Pancreas (tissue), 10 donors: ENCODE results near the gene PEX14. TPM values are rescaled to one million over a fixed set of nuclear protein-coding genes. Genes with fewer than 3 reads are reported as not detected.

Experiments
- ATAC-seq, 4 donors: fragments of 200-7000 bp; cut with Tn5 transposase; one replicate each; pipeline versions ENCODE4 v1.8.0 to v1.9.1; 2020; ENCODE audit warnings: mild to moderate bottlenecking in 4 of 4, moderate library complexity in 4 of 4
- DNase-seq, 6 donors: peaks; one replicate each; pipeline ENCODE4 v3.0.0-alpha.2; 2020
- FAIRE-seq: peaks from 2 replicates; lab custom pipeline; 2012; peaks lifted over from hg19 to GRCh38; lab: Jason Lieb, UNC
- H3K27ac ChIP-seq, 4 donors: fragments of 200-600 bp; sonication (generic); 1 replicate in 3 of 4; 2 replicates in 1 of 4; pipeline versions ENCODE4 v1.5.0 to v1.8.0; 2020
- H3K27me3 ChIP-seq, 4 donors: fragments of 200-600 bp; one replicate each; pipeline ENCODE4 v1.8.0; 2021
- H3K36me3 ChIP-seq, 3 donors: fragments of 200-600 bp; sonication (generic) in 1 of 3; one replicate each; pipeline versions ENCODE4 v1.5.0 to v1.8.0; 2020 to 2021
- H3K4me1 ChIP-seq, 3 donors: fragments of 200-600 bp; one replicate each; pipeline ENCODE4 v1.8.0; 2021
- H3K4me3 ChIP-seq, 4 donors: fragments of 200-600 bp; sonication (generic) in 2 of 4; one replicate each; pipeline versions ENCODE4 v1.5.0 to v1.8.0; 2020 to 2021
- H3K9me3 ChIP-seq, 4 donors: fragments of 200-600 bp; one replicate each; pipeline ENCODE4 v1.8.0; 2021
- CTCF ChIP-seq, 4 donors: fragments of 200-600 bp; sonication (generic) in 3 of 4; IDR thresholded peaks; one replicate each; pipeline versions ENCODE4 v1.5.0 to v1.8.0; 2021; ENCODE audit warnings: antibody characterized with exemption in 4 of 4
- WGBS, 2 donors: extraction: QIAGEN DNeasy Blood & Tissue Kit; methylation state at CpG; one replicate each; pipeline ENCODE4 v1.1.7; 2013; 5-methylcytosine and 5-hydroxymethylcytosine counted together
- intact Hi-C, 3 donors: fragments of 100-400 bp; cut with DNase I; formaldehyde crosslinking; loops; one replicate each; pipeline versions ENCODE4 v1.11.1 to v1.14.2; 2022
- polyA plus RNA-seq, 2 donors: library from polyadenylated mRNA; stranded (reverse); fragments of 200-250 nt; gene quantifications; one replicate each; pipeline ENCODE4 v1.2.3, GENCODE V29; 2013
- total RNA-seq, 6 donors: library from RNA; stranded (reverse); fragmentation: NEBNext Ultra II Directional in 4 of 6; extraction: Animal tissue kit (Norgen Biotek cat#: 25700) in 4 of 6; gene quantifications; one replicate each; pipeline versions ENCODE4 v1.2.1 to v1.2.4, GENCODE V29; 2021 to 2023
- donor health status: healthy with polysubstance abuse.
- donor health status: DM: no; HTN: no; CAD: no; lungs with moderate emphysema.
- donor health status: DM: no; HTN: no; CAD: no.
- donor health status: control.
- donor health status: control.
- donor health status: Bipolar disorder and iron deficiency.
- donor health status: DM: yes; HTN: yes; CAD: no.
- donor health status: DM: no; HTN: no; CAD: no.
- donor health status: DM: no; HTN: no; CAD: no.
- donor health status: DM: yes; HTN: yes; CAD: no.

The PEX14 gene
- total and polyA plus RNA-seq, 8 donors = 6.0 to 12.8 (median 8.2) TPM

DNA sequence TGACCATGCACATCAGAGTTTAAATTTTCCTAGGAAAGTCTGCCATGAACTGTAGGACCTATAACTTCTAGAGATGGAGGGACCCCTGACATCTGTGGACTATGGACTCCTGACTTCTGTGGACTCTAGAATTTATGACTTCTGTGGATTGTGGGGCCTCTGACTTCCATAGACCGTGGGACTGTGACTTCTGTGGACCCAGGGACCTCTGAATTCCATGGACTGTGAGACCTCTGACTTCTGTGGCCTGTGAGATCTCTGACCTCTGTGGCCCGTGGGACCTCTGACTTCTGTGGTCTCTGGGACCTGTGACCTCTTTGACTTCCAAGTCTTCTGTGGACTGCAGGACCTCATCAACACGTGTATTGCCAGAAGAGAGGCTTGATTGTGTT is 36.7 kb downstream of the PEX14 start:
- ATAC-seq (no peak), DNase-seq (no peak), FAIRE-seq (no peak)
- Histone ChIP-seq H3K36me3 (no peaks in the 10 kb centered on the region), H3K4me1 (peaks cover 9 to 29% (median 12%) of the 10 kb centered on the region in 3 donors), H3K4me3 (no peak overlapping the region), H3K27me3 (no peaks in the 10 kb centered on the region), H3K9me3 (no peaks in the 10 kb centered on the region), H3K27ac (no peak overlapping the region)
- TF ChIP-seq CTCF (IDR thresholded peaks at IDR 0.05) = no peak
- intact Hi-C loops = loop anchor here in 1 of 3 donors (5.0 to 10.0 kb wide), 3 partner anchors 173 to 356 kb away; partner anchors contain the start of gene CASZ1
- WGBS, 2 donors = 68% methylated on average over 3 of the region's 3 CpGs

GRCh38 chr1:10513199-10513598 is 38.4 kb downstream of the PEX14 start:
- 86 to 95% methylated on average over 5 of the region's 5 CpGs for WGBS, 2 donors
- Histone ChIP-seq H3K4me3 (no peak overlapping the region), H3K9me3 (no peaks in the 10 kb centered on the region), H3K4me1 (peaks cover 9 to 30% (median 17%) of the 10 kb centered on the region in 3 donors), H3K27me3 (no peaks in the 10 kb centered on the region), H3K27ac (no peak overlapping the region), H3K36me3 (no peaks in the 10 kb centered on the region)
- intact Hi-C loops = loop anchor here in 1 of 3 donors (5.0 to 10.0 kb wide), 3 partner anchors 172 to 354 kb away; partner anchors contain the start of gene CASZ1
- no peak for TF ChIP-seq CTCF (IDR thresholded peaks at IDR 0.05)
- ATAC-seq = no peak
- FAIRE-seq = no peak
- no peak for DNase-seq

DNA sequence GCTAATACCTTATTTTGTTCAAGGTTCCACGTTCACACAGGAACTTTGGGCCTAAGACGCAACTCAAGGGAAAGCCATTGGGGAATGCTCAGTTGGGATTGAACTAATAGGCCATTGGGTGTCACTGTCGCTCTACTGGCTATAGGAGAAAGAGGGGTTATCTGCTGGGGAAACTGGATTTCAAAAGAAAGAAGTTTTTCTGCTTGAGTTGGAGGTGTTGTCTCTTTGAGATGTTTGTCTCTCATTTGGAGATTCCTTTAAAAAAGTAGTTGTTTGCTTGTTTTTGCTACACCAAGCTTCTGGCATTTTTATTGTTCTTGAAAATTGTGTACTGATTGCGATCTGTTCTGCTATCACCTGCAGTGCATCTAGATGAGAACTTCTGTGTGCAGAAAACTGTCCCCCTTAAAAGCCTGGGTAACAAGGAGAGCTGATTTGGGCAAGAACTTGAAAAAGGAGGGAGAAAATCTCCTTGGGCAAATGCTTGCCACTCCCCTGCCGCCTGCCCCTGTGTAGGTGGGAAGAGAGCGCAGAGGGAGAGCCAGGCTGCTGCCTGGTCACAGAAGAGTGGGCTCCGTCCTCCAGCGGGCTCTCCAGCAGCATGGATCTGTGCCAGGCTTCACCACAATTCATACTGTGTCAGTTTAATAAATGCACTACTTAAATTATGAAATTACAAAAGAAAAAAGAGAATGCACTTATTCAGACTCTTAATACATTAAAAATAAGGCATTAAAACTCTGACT is 39.9 kb downstream of the PEX14 start:
- DNase-seq (no peak), FAIRE-seq (no peak), ATAC-seq (peak in 3 of 4 donors; percentile 40 to 51 (median 49))
- no peaks in the 10 kb centered on the region for H3K36me3 ChIP-seq
- H3K27ac ChIP-seq = no peak overlapping the region
- intact Hi-C loops = loop anchor here in 1 of 3 donors (5.0 to 10.0 kb wide), 3 partner anchors 170 to 353 kb away; partner anchors contain the start of gene CASZ1
- H3K4me3 ChIP-seq = no peak overlapping the region
- peaks cover 9 to 30% (median 13%) of the 10 kb centered on the region in 3 donors for H3K4me1 ChIP-seq
- H3K27me3 ChIP-seq = no peaks in the 10 kb centered on the region
- TF ChIP-seq CTCF (IDR thresholded peaks at IDR 0.05) = peak in 3 of 4 donors; percentile 20 to 25 (median 24)
- H3K9me3 ChIP-seq = no peaks in the 10 kb centered on the region
- WGBS, 2 donors = 81 to 86% methylated on average over 8 of the region's 8 CpGs

- FAIRE-seq = no peak
- no peak for TF ChIP-seq CTCF (IDR thresholded peaks at IDR 0.05)
- 75 to 80% methylated on average over 10 of the region's 10 CpGs for WGBS, 2 donors
- ATAC-seq = peak in 2 of 4 donors; percentile 22 to 31
- Histone ChIP-seq H3K36me3 (no peaks in the 10 kb centered on the region), H3K4me1 (peaks cover 3 to 22% (median 7%) of the 10 kb centered on the region in 3 donors), H3K4me3 (no peak overlapping the region), H3K9me3 (no peaks in the 10 kb centered on the region), H3K27ac (no peak overlapping the region), H3K27me3 (no peaks in the 10 kb centered on the region)
- intact Hi-C loops = loop anchor here in 1 of 3 donors (10.0 kb wide), 2 partner anchors 169 to 279 kb away; partner anchors contain the start of gene CASZ1
- no peak for DNase-seq
Observed at GRCh38 chr1:10515301-10515975, 40.7 kb downstream of the PEX14 start.
